IPS DF 6.9 (cell line): ENCODE results near the gene DOCK10.

Source experiments
- DNase-seq: peaks from one replicate; pipeline ENCODE4 v3.0.0-alpha.2; 2013; ENCODE audit warnings: low read depth, low spot score
- H3K27ac ChIP-seq: one replicate; pipeline ENCODE4 v1.5.1; 2013; ENCODE audit warnings: low read length, control low read depth
- H3K27me3 ChIP-seq: 2 replicates; pipeline ENCODE4 v1.6.1; 2013; ENCODE audit warnings: mild to moderate bottlenecking, low read length; ENCODE audit not compliant: control insufficient read depth, insufficient read depth
- H3K36me3 ChIP-seq: 2 replicates; pipeline ENCODE4 v1.6.1; 2013; ENCODE audit warnings: low read length; ENCODE audit not compliant: control insufficient read depth, insufficient read depth
- H3K4me1 ChIP-seq: 2 replicates; pipeline ENCODE4 v1.6.1; 2013; ENCODE audit warnings: low read length; ENCODE audit not compliant: control insufficient read depth, insufficient read depth
- H3K4me3 ChIP-seq: 2 replicates; pipeline ENCODE4 v1.5.1; 2013; ENCODE audit warnings: mild to moderate bottlenecking, low read length
- H3K9me3 ChIP-seq: 2 replicates; pipeline ENCODE4 v1.6.1; 2013; ENCODE audit warnings: low read length, inconsistent platforms; ENCODE audit not compliant: control insufficient read depth, insufficient read depth
- WGBS: extraction: QIAGEN DNeasy Blood & Tissue Kit; methylation state at CpG from one replicate; pipeline ENCODE4 v1.1.7; 2013; ENCODE audit warnings: mixed read lengths, missing lambda C conversion rate; ENCODE audit not compliant: insufficient read length, insufficient coverage; 5-methylcytosine and 5-hydroxymethylcytosine counted together

Gene DOCK10

DNA sequence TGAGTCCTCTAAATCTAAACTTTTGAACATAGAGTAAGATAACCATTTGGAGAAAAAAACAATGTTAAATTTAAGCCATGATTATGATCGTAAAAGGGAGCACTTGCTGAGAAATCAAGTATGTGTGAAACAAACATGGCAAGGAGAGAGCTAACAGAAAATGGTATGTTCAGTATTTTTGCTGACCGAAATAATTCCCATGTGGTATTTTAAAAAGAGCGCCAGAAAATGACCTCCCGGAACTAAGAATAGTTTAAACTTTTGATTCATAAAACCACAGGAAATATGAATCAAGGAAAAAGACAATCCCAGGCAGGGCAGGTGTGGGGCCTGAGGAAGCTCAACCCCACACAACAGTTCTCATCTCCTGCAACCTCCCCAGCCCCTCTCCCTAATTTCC is 74.2 kb downstream of the DOCK10 start:
- no CpG with 5 or more reads among the region's 4 CpGs for WGBS
- no peak overlapping the region for H3K4me3 ChIP-seq
- no peaks in the 10 kb centered on the region for H3K36me3 ChIP-seq
- DNase-seq = no peak
- peaks cover 2% of the 10 kb centered on the region; the same call in 1 of the 2 replicates for H3K4me1 ChIP-seq
- no peak overlapping the region for H3K27ac ChIP-seq
- no peaks in the 10 kb centered on the region for H3K9me3 ChIP-seq
- no peaks in the 10 kb centered on the region for H3K27me3 ChIP-seq

DNA sequence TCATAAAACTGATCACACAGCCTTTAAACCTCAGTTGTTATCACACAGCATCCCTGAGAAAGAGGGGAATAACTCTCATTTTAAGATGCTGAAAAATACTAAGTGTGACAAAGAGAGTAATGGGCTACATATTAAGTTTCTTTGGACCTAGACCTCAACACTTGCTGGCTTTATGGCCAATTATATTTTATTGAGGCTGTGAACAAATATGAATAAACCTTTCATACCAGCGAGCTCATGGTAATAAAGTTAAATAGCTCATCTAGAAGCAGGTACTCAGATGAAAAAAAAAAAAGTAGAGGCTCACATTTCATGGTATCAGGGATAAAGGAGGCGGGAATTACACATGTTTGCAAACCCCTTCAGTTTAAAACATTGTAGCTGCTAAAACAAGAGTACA is 75.7 kb downstream of the DOCK10 start:
- WGBS = no CpG with 5 or more reads among the region's 2 CpGs
- Histone ChIP-seq H3K4me1 (peaks cover 2% of the 10 kb centered on the region; the same call in 1 of the 2 replicates), H3K36me3 (no peaks in the 10 kb centered on the region), H3K9me3 (no peaks in the 10 kb centered on the region), H3K4me3 (no peak overlapping the region), H3K27me3 (no peaks in the 10 kb centered on the region), H3K27ac (no peak overlapping the region)
- DNase-seq = no peak

DNA sequence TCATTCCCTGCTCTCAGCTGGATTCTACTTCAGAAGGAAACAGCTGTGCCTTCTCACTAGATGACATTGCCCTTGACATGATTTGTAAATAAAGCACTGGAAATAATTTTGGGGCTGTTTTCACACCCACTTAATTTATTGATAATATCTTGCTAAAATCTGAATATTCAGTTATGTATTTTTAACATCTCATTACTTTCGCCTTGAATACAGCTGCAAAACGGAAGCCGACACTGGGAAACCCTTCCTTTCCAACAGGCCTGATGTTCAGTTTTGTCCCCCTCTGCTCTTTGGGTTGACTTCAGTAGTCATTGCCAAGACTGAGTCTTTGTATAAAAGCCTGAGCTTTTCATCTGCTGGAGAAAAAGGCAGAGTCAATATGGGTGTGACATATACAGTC is 82.7 kb downstream of the DOCK10 start:
- no CpG with 5 or more reads among the region's 3 CpGs for WGBS
- no peaks in the 10 kb centered on the region for H3K9me3 ChIP-seq
- DNase-seq = no peak
- H3K27ac ChIP-seq = no peak overlapping the region
- H3K4me1 ChIP-seq = no peaks in the 10 kb centered on the region
- H3K36me3 ChIP-seq = no peaks in the 10 kb centered on the region
- no peak overlapping the region for H3K4me3 ChIP-seq
- no peaks in the 10 kb centered on the region for H3K27me3 ChIP-seq

DNA sequence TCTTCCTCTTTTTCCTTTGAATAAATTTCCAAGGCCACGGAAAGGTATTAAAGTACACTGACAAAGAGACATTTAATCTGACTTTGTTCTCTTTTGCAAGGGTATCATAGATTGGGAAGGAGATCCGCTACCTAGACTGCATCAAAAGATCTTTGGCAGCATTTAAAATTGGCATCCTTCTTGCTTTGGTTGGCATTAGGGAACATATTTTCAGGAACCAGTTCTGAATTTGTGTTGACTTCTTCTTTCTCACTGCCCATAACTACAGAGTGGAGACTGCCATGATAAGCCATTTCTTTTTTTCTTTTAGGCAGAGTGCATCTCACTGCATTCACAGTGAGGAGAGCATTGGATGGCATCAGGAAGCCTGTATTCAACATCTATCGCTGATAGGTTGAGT is 83.4 kb downstream of the DOCK10 start:
- H3K4me3 ChIP-seq = no peak overlapping the region
- H3K9me3 ChIP-seq = no peaks in the 10 kb centered on the region
- H3K27me3 ChIP-seq = no peaks in the 10 kb centered on the region
- no peak for DNase-seq
- no peaks in the 10 kb centered on the region for H3K36me3 ChIP-seq
- no peak overlapping the region for H3K27ac ChIP-seq
- H3K4me1 ChIP-seq = no peaks in the 10 kb centered on the region
- no CpG with 5 or more reads among the region's 3 CpGs for WGBS

DNA sequence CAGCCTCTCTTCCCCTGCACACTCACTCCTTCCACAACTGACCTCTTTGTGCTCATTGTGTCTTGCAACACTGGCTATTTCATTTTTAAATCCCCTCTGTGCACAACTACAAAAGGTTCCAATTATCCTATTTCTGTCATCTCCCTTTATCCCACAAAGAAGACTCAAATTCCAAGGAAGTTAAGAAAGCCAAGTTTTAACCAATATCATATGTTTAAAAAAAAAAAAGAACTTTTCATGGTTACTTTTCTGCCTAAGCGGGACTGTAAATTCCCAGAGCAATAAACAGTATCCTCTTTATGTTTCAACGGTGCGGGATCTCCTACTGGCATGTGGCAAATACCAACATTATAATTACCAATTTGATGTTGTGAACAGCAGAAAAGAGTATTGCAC is 83.8 kb downstream of the DOCK10 start:
- no peak overlapping the region for H3K27ac ChIP-seq
- H3K9me3 ChIP-seq = no peaks in the 10 kb centered on the region
- no peaks in the 10 kb centered on the region for H3K27me3 ChIP-seq
- H3K36me3 ChIP-seq = no peaks in the 10 kb centered on the region
- no peak overlapping the region for H3K4me3 ChIP-seq
- WGBS = no CpG with 5 or more reads among the region's 3 CpGs
- no peak for DNase-seq
- H3K4me1 ChIP-seq = no peaks in the 10 kb centered on the region

DNA sequence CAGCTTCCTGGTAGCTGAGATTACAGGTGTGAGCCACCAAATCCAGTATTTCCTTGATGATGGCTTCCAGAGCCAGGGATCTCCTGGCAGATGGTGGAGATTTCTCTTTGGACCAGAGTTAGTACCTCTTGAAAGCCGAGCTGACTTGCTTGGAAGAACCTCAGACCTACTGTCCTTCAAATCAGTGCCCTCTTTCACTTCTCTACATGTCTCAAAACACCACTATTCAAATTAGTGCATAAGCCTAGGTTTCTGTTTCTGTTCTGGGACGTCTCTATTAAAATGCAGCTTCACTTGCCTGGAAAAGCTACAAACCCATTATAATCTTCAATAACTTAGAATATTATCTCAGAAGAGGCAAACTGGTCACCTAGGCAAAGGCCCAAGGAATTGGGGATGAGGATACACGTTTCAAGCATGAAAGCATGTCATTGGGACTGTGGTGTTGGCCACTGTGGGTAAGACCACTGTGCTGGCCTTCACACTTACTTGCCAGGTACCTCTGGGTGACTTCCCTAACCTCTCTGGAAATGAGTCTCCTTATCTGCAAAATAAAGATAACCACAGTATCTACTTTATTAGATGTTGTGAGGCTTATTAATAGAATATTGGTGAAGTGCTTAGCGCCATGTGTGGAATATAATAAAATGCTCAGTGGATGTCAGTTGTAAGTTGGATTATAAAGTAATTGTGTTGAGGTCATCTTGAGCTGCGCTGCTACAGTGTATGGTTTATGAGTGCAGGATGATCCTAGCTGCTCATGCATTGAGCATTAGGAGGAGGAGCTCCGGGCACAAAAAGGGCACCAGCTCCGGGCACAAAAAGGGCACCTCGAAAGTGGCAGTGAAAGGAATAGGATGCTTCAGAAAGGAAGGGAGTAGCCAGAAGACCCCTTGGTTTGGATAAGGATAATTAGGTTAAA is 84.5 kb downstream of the DOCK10 start:
- Histone ChIP-seq H3K4me3 (no peak overlapping the region), H3K36me3 (no peaks in the 10 kb centered on the region), H3K27me3 (no peaks in the 10 kb centered on the region), H3K27ac (no peak overlapping the region), H3K4me1 (no peaks in the 10 kb centered on the region), H3K9me3 (no peaks in the 10 kb centered on the region)
- no peak for DNase-seq
- no CpG with 5 or more reads among the region's 8 CpGs for WGBS

DNA sequence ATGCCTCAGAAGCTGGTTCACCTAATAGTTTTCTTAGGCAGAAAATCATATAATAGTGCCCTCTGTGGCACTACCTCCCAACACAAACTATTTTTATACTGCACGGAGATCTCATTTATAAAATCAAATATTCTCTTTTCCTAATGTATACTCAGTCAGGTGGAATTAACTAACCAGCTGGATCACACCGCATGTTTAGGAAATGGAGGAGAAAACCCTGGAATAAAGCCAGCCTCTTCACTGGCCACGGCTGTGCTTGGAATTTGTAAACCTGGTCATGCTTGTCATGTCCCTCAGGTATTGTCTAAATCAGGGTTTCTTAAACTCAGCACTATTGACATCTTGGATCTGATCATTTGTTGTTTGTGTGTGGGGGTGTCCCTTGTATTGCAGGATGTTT is 85.6 kb downstream of the DOCK10 start:
- H3K36me3 ChIP-seq = no peaks in the 10 kb centered on the region
- 100% methylated on average over 1 of the region's 3 CpGs for WGBS
- no peaks in the 10 kb centered on the region for H3K4me1 ChIP-seq
- no peaks in the 10 kb centered on the region for H3K9me3 ChIP-seq
- H3K27me3 ChIP-seq = no peaks in the 10 kb centered on the region
- no peak overlapping the region for H3K27ac ChIP-seq
- no peak for DNase-seq
- H3K4me3 ChIP-seq = no peak overlapping the region

DNA sequence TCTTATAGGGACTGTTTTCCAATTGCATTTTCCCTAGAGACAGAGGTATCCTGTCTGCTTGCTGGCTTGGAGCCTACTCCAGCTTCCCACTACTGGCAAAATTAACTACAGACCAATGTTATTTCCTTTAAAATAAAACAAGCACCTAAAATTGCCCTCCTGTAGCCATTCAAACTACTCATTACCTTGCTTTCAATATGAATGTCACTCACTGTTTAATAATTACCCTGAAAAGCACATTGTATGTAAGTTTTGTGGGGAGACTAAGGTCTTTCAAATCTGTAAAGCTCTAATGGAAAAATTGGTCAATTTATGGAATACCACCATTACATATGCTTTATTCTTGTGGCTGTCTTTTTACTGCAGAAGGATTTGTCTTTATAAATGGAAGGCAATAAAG is 87.3 kb downstream of the DOCK10 start:
- Histone ChIP-seq H3K27ac (no peak overlapping the region), H3K4me3 (no peak overlapping the region), H3K27me3 (no peaks in the 10 kb centered on the region), H3K9me3 (no peaks in the 10 kb centered on the region), H3K4me1 (no peaks in the 10 kb centered on the region), H3K36me3 (no peaks in the 10 kb centered on the region)
- DNase-seq = no peak

DNA sequence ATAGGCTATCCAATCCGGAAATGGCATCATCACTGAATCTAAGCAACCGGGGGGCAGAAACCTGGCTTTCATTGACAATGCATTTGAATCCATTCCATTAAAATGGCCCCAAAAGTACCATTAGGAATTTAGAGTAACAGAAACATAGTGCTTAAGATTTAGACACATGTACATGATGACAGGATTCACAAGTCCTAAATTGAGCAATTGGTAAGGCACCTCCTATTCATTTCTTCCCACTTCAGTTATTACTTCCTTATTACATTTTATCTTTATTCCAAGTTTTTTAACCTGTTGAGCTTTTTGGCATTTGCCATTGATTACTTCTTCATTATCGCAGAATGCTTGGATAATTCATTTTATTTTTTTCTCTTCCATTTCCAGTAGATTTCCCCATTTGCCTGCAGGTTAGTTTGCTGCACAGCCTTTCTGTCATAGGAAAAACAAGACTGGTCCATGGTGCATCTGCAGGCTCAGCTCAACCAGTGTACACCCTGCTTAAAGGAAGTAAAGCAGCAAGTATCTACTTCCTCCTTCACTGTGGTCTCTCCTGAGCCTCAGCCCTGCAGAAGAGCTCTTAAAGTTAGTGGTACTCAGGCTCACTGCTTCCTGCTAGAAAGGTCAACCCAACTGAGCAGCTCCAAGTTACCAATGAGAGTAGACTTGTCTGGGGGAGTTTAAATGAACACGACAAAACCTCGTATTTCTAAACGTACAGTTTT is 89.2 kb downstream of the DOCK10 start:
- no peak overlapping the region for H3K4me3 ChIP-seq

DNA sequence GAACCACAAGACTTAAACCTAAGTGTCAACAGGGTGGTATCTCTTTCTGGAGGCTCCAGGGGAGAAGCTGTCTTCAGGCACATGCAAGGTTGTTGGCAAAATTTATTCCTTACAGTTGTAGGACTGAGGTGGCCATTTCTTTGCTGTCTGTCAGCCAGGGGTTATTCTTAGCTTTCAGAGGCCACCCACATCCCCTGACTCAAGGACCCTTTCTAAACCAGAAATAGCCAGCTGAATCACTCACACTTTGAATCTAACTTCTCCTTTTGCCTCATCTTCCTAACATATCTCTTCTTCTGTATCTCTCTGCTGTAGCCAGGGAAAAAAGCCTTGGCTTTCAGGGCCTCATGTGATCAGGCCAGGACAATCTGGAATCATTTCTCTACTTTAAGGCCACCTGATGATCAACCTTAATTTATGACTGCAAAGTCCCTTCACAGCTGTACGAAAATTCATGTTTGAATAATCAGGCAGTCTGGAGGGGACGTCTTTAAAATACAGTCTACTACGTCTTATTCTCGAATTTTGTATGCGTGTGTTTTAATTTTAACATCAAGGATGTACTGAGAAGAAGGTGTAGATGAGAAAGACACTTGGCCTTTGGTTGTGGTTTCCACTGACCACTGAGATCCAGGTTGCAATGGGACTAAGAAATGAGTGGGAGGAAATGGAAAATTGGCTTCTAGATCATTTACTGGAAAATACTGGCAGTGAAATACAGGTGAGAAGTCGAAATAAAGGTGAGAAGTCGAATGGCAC is 90.4 kb downstream of the DOCK10 start:
- H3K36me3 ChIP-seq = no peaks in the 10 kb centered on the region
- no peak overlapping the region for H3K4me3 ChIP-seq
- H3K9me3 ChIP-seq = no peaks in the 10 kb centered on the region
- no peaks in the 10 kb centered on the region for H3K27me3 ChIP-seq
- no peak overlapping the region for H3K27ac ChIP-seq
- DNase-seq = no peak
- WGBS = 100% methylated on average over 2 of the region's 7 CpGs
- no peaks in the 10 kb centered on the region for H3K4me1 ChIP-seq

More for the DNA sequence above, 89.2 kb downstream of the DOCK10 start:
- WGBS = no CpG with 5 or more reads among the region's 6 CpGs
- Histone ChIP-seq H3K4me1 (no peaks in the 10 kb centered on the region), H3K9me3 (no peaks in the 10 kb centered on the region), H3K27ac (no peak overlapping the region), H3K36me3 (no peaks in the 10 kb centered on the region), H3K27me3 (no peaks in the 10 kb centered on the region)
- no peak for DNase-seq
